ENCODE measurements around the gene TEKT3. TPM values are rescaled to one million over a fixed set of nuclear protein-coding genes. Genes with fewer than 3 reads are reported as not detected.

TEKT3 gene
- total and polyA plus RNA-seq, 2 of the 4 experiments (the other 2 are of a cell fraction) = 0.15 TPM; not detected in 1

DNA sequence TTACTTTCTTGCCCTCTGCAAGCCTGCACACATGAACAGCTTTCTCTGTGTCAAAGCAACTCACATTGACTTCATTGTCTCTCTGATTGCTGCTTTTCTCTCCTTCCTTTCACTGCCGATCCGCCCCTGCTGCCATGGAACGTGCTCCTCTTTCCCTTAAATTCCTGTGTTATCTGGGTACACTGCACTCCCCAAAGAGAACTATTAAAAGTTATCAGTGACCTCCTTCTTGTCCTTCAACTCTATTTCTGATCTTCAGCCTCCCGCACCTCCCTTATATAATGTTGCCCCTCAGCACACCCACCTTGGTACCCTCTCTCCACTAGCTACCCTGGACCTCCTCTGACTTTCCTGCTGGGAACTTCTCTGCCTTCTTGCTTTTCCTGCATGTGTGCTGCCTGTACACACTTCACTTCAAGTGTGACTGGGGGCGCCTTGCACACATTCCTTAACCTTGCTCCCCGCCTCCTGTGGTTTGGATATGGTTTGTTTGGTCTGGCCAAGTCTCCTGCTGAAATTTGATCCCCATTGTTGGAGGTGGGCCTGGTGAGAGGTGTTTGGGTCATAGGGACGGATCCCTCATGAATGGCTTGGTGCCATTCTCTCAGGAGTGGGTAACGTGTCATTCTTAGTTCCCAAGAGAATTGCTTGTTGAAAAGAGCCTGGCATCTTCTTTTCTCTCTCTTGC is 49.6 kb downstream of the TEKT3 start:
- Histone ChIP-seq H2BK120ac (ENCODE audit: low read depth, low read length) (peak overlapping the region; percentile 37), H3K9me3 (ENCODE audit: control insufficient read depth, insufficient read depth, low read length) (peaks cover 3% of the 10 kb centered on the region; the same call in 1 of the 2 replicates), H3K9ac (ENCODE audit: low read depth, low read length) (no peak overlapping the region), H4K8ac (ENCODE audit: low read depth in 2 of 2, low read length in 2 of 2) (no peak overlapping the region), H4K91ac (ENCODE audit: insufficient read depth, low read depth, low read length) (no peak overlapping the region), H3K4me1 (ENCODE audit: control insufficient read depth, insufficient read depth, low read length) (peaks cover 7% of the 10 kb centered on the region), H4K20me1 (ENCODE audit: insufficient read depth, low read length) (no peaks in the 10 kb centered on the region), H3K9me1 (ENCODE audit: insufficient read depth, low read length) (no peaks in the 10 kb centered on the region), H3K4me3 (ENCODE audit: insufficient read depth, low read depth, low read length) (no peak overlapping the region), H3K18ac (ENCODE audit: low read depth, low read length) (no peak overlapping the region; the same call in 1 of the 2 replicates), H3K4ac (ENCODE audit: low read depth, low read length) (no peak overlapping the region; the same call in 1 of the 2 replicates), H3K14ac (replicated peaks; ENCODE audit: low read depth, low read length) (no peak overlapping the region), H3K23ac (ENCODE audit: low read depth, low read length) (no peak overlapping the region), H3K27me3 (ENCODE audit: control insufficient read depth, insufficient read depth, low read length) (peaks cover 7% of the 10 kb centered on the region; the same call in 1 of the 2 replicates), H3K36me3 (ENCODE audit: control insufficient read depth, insufficient read depth, low read length) (no peaks in the 10 kb centered on the region), H4K5ac (ENCODE audit: low read depth, low read length) (no peak overlapping the region), H2BK20ac (ENCODE audit: low read depth, low read length) (no peak overlapping the region), H2AK9ac (replicated peaks; ENCODE audit: low read depth, low read length, poor library complexity) (no peak overlapping the region), H3K79me1 (ENCODE audit: low read depth in 1 of 2, low read length in 2 of 2) (no peaks in the 10 kb centered on the region), H3K56ac (ENCODE audit: extremely low read depth, insufficient read depth, low read length) (no peak overlapping the region), H3K4me2 (ENCODE audit: low read depth, low read length) (no peak overlapping the region), H2AK5ac (ENCODE audit: low read depth, low read length) (no peak overlapping the region; the same call in 1 of the 2 replicates), H2AFZ (replicated peaks; ENCODE audit: low read length, poor library complexity) (no peak overlapping the region), H2BK5ac (ENCODE audit: low read depth, low read length, poor library complexity, severe bottlenecking) (no peak overlapping the region), H3K27ac (ENCODE audit: insufficient read depth, low read length) (no peak overlapping the region), H2BK15ac (ENCODE audit: low read depth, low read length) (peak overlapping the region; percentile 32; the same call in 1 of the 3 replicates)
- in situ Hi-C loops (cut with MboI; ENCODE audit: low sequenced_read_pairs) (no loop called here), intact Hi-C loops (cut with micrococcal nuclease) (no loop called here), dilution Hi-C loops (cut with HindIII; ENCODE audit: low sequenced_read_pairs, unreplicated experiment) (no loop called here)
- ATAC-seq (ENCODE audit: low read depth) = peak; percentile 24; the same call in 1 of the 2 replicates
- BruUV-seq (replicated peaks) = no TSS peak
- 70% methylated on average over 2 of the region's 8 CpGs; no CpG with 5 or more reads in 1 of the 2 experiments for WGBS, 2 experiments (ENCODE audit: extremely low coverage in 2 of 2, insufficient read length in 1 of 2)
- DNase-seq = peak; percentile 46
- CTCF ChIA-PET = no interaction called here
- POLR2A ChIA-PET (ENCODE audit: unreplicated experiment) = no interaction called here
- peak; percentile 41; the same call in 1 of the 2 replicates for TF ChIP-seq BHLHE40 (IDR thresholded peaks at IDR 0.05; ENCODE audit: low read depth, low read length)
- no peak for TF ChIP-seq NFE2L2 (IDR thresholded peaks at IDR 0.05; ENCODE audit: low read depth, low read length)
